CD4-positive, alpha-beta T cell treated with Interleukin-17A for 4 hours (primary cell): ENCODE data around the gene PRRC2A.

ENCODE experiments used
- DNase-seq: peaks from one replicate; pipeline ENCODE4 v3.0.0-alpha.2; 2020; ENCODE audit warnings: mixed read lengths

Gene PRRC2A

DNA sequence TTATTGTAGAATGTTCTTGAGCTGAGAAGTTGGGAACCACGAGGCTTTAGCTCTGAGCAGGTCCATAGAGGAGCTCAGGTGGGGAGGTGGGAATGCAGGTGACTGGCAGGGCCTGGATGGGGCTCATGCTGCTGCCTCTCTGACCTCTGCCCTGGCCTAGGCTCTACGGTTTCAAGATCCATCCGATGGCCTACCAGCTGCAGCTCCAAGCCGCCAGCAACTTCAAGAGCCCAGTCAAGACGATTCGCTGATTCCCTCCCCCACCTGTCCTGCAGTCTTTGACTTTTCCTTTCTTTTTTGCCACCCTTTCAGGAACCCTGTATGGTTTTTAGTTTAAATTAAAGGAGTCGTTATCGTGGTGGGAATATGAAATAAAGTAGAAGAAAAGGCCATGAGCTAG, 49.2 kb downstream of the PRRC2A start, which contains the start of gene LY6G5B:
Gene LY6G5B, plus strand, starts transcription at position 301 of the 400 bp plus-strand sequence. CDS start 975 bp downstream, outside the sequence.
- DNase-seq: no peak

- DNase-seq: no peak
Observed at GRCh38 chr6:31676322-31676903, 55.9 kb downstream of the PRRC2A start.

- no peak for DNase-seq
Observed at GRCh38 chr6:31676904-31677303, 56.4 kb downstream of the PRRC2A start.

GRCh38 chr6:31677955-31678354, 57.4 kb downstream of the PRRC2A start:
- DNase-seq: no peak

- peak; percentile 77 for DNase-seq
Observed at GRCh38 chr6:31680226-31681134, 60.0 kb downstream of the PRRC2A start, which contains the start of gene LY6G5C. LY6G5C (minus strand) TSS chr6:31681067; CDS start chr6:31680373, 694 bp downstream.

DNA sequence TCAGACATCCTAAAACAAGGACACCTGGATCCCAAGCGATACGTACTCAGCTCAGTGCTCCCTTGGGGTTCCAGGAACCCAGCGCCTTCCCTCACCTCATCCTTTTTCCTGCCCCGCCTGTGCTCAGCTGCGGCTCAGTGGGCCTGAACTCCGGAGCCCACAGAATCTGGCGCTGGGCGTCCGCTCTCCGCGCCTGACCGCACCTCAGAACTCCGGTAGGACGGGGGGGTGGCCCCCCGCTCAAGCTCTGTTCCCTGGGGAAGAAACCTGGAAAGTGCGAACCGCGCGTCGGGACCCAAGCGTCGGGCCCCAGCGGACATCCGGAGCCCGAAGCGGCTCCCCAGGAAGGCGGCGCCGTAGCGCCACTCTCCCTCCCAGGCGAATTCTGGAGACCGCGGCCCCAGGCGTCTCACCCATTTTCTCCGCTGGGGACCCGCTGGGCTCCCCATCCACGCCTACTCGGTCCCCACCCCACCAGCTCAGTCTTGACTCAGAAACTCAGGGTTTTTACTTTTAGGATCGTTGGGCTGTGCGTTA, 60.7 kb downstream of the PRRC2A start:
- peak; percentile 67 for DNase-seq

GRCh38 chr6:31683591-31683990, 63.1 kb downstream of the PRRC2A start:
- DNase-seq: no peak

DNA sequence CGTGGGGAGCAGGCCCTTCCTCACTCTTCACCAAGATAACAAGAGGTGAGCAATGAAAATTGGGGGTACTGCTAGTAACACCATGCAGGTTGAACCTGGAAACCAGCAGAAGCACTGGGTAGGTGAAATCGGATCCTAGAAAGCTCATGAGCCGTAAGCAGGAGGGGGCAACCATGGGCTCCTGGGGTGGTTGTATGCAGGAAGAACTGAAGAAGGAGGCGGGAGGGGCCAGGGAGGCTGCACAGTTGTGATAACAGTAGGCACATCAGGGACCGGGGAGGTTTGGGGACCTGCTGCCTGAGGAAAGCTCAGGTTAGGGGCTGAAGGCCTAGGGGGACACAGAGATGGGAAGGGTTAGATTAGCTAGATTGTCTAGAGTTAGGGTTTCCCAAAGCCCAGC, 66.0 kb downstream of the PRRC2A start:
- no peak for DNase-seq

DNA sequence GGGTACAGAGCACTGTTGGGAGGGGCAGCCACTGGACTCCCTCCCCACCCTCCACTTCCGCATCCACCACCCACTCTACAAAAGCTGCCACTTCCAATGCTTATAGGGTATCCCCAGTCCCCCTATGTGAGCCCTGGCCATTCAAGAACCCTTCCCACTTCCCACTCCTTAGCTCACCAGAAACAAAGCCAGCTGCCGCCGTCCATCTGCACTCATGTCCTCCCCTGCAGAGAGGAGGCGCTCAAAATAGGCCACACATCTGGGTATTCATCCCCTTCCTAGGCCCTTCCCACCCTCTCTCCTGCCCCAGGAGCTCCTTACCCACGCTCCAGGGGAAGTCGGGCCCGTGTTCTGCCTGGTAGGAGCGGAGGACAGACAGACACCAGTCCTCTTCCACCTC, 66.8 kb downstream of the PRRC2A start:
- DNase-seq: no peak
